GM18868 (cell line): ENCODE results near the gene GTF2A1.

Source experiments
- ATAC-seq: cut with Tn5 transposase; IDR thresholded peaks from one replicate; pipeline ENCODE4 v1.9.1; 2021; ENCODE audit warnings: mild to moderate bottlenecking, moderate library complexity; ENCODE audit not compliant: unreplicated experiment

Gene GTF2A1

GRCh38 chr14:81143793-81144192 lies 77.0 kb downstream of the GTF2A1 start:
- ATAC-seq = no peak

- no peak for ATAC-seq
Observed at GRCh38 chr14:81141426-81141825, 79.3 kb downstream of the GTF2A1 start.

- ATAC-seq = no peak
Observed at GRCh38 chr14:81138429-81138828, 82.3 kb downstream of the GTF2A1 start.

GRCh38 chr14:81137316-81137715 lies 83.4 kb downstream of the GTF2A1 start:
- no peak for ATAC-seq

GRCh38 chr14:81133400-81133799 lies 87.4 kb downstream of the GTF2A1 start:
- no peak for ATAC-seq

- ATAC-seq = no peak
Observed at GRCh38 chr14:81132468-81132867, 88.3 kb downstream of the GTF2A1 start.

GRCh38 chr14:81129242-81129641 lies 91.5 kb downstream of the GTF2A1 start:
- no peak for ATAC-seq

GRCh38 chr14:81127785-81128184 lies 93.0 kb downstream of the GTF2A1 start:
- ATAC-seq = no peak

- no peak for ATAC-seq
Observed at GRCh38 chr14:81125536-81125935, 95.2 kb downstream of the GTF2A1 start.
